Caco-2 (cell line): ENCODE measurements around the gene MGLL. TPM values are rescaled to one million over a fixed set of nuclear protein-coding genes. Genes with fewer than 3 reads are reported as not detected.

Source experiments
- BruUV-seq: library from RNA; stranded (reverse); fragments of 400-500 nt; replicated peaks from 2 replicates; lab custom pipeline; 2021; lab: Mats Ljungman, UMichigan
- CTCF ChIA-PET: fragments of 300-600 bp; sonication (Branson Sonifier 250); formaldehyde crosslinking; loops from one replicate; lab custom pipeline; 2022; ENCODE audit warnings: antibody characterized with exemption; lab: Charles Lee
- POLR2A ChIA-PET: fragments of 300-600 bp; sonication (Branson Sonifier 250); formaldehyde crosslinking; loops from one replicate; lab custom pipeline; 2022; ENCODE audit warnings: antibody characterized with exemption; lab: Charles Lee
- DNase-seq, 2 experiments: peaks; one replicate each; pipeline versions ENCODE4 v3.0.0 to v3.0.0-alpha.2; 2020 to 2022
- H3K27me3 ChIP-seq: replicated peaks from 2 replicates; pipeline ENCODE4 v1.6.0; 2011; ENCODE audit warnings: low read length; ENCODE audit not compliant: control insufficient read depth, insufficient read depth
- H3K36me3 ChIP-seq: 2 replicates; pipeline ENCODE4 v1.5.1; 2011; ENCODE audit warnings: low read length; ENCODE audit not compliant: control insufficient read depth, insufficient read depth
- H3K4me1 ChIP-seq: fragments of 250-450 bp; sonication (Bioruptor Pico); 2 replicates; pipeline ENCODE4 v1.5.1; 2020; ENCODE audit warnings: mild to moderate bottlenecking
- H3K4me3 ChIP-seq: 2 replicates; pipeline ENCODE4 v1.5.1; 2011; ENCODE audit warnings: low read depth, mild to moderate bottlenecking, control low read depth, low read length
- H3K9me3 ChIP-seq: fragments of 250-450 bp; sonication (Bioruptor Pico); 2 replicates; pipeline ENCODE4 v1.5.1; 2020; ENCODE audit warnings: mild to moderate bottlenecking, moderate library complexity
- H3K27ac Mint-ChIP-seq: one replicate; pipeline ENCODE4 v1.8.0; 2022; ENCODE audit warnings: mixed read lengths; ENCODE audit not compliant: unreplicated experiment
- H3K27me3 Mint-ChIP-seq: one replicate; pipeline ENCODE4 v1.8.0; 2022; ENCODE audit warnings: mixed read lengths; ENCODE audit not compliant: insufficient read depth, unreplicated experiment
- H3K36me3 Mint-ChIP-seq: one replicate; pipeline ENCODE4 v1.8.0; 2022; ENCODE audit warnings: mild to moderate bottlenecking, mixed read lengths; ENCODE audit not compliant: insufficient read depth, unreplicated experiment
- H3K4me1 Mint-ChIP-seq: one replicate; pipeline ENCODE4 v1.8.0; 2022; ENCODE audit warnings: low read depth, mixed read lengths; ENCODE audit not compliant: unreplicated experiment
- H3K4me3 Mint-ChIP-seq: one replicate; pipeline ENCODE4 v1.8.0; 2022; ENCODE audit warnings: mild to moderate bottlenecking, moderate library complexity, mixed read lengths; ENCODE audit not compliant: unreplicated experiment
- H3K9me3 Mint-ChIP-seq: one replicate; pipeline ENCODE4 v1.8.0; 2022; ENCODE audit warnings: mixed read lengths; ENCODE audit not compliant: unreplicated experiment
- intact Hi-C: fragments of 100-400 bp; cut with micrococcal nuclease; formaldehyde crosslinking; loops from one replicate; pipeline ENCODE4 v1.10.0; 2022; ENCODE audit not compliant: unreplicated experiment
- total RNA-seq: library from RNA; stranded (reverse); gene quantifications from 2 replicates; pipeline ENCODE4 v1.2.3, GENCODE V29; 2022
- TF ChIP-seq, protein P1 (sequence below), 2 experiments: fragments of 200-600 bp in 1 of 2; IDR thresholded peaks; 1 replicate in 1 of 2; 2 replicates in 1 of 2; pipeline versions ENCODE4 v1.5.1 to v1.8.0; 2011 to 2022; ENCODE audit warnings: antibody characterized with exemption in 1 of 2, control low read depth in 1 of 2, inconsistent platforms in 1 of 2, low read depth in 1 of 2, low read length in 1 of 2, mild to moderate bottlenecking in 1 of 2, moderate library complexity in 1 of 2; ENCODE audit not compliant: insufficient read depth in 1 of 2, severe bottlenecking in 1 of 2, unreplicated experiment in 1 of 2

Gene MGLL
- total RNA-seq, 1 experiment from 2014 or later, result 7.8 TPM

- ChIA-PET POLR2A (no interaction called here), CTCF (no interaction called here)
- H3K4me1 ChIP-seq, result peaks cover 19% of the 10 kb centered on the region
- Mint-ChIP-seq H3K4me3 (no peak overlapping the region), H3K36me3 (no peaks in the 10 kb centered on the region), H3K4me1 (peaks cover 32% of the 10 kb centered on the region), H3K27me3 (no peaks in the 10 kb centered on the region), H3K9me3 (no peaks in the 10 kb centered on the region), H3K27ac (no peak overlapping the region)
- no peaks in the 10 kb centered on the region for H3K9me3 ChIP-seq
- DNase-seq, result no peak
- H3K4me3 ChIP-seq, result no peak overlapping the region
- H3K36me3 ChIP-seq, result no peaks in the 10 kb centered on the region
- no peaks in the 10 kb centered on the region for H3K27me3 ChIP-seq
- intact Hi-C loops, result no loop called here
- BruUV-seq, result no TSS peak
- TF ChIP-seq, protein P1, sequence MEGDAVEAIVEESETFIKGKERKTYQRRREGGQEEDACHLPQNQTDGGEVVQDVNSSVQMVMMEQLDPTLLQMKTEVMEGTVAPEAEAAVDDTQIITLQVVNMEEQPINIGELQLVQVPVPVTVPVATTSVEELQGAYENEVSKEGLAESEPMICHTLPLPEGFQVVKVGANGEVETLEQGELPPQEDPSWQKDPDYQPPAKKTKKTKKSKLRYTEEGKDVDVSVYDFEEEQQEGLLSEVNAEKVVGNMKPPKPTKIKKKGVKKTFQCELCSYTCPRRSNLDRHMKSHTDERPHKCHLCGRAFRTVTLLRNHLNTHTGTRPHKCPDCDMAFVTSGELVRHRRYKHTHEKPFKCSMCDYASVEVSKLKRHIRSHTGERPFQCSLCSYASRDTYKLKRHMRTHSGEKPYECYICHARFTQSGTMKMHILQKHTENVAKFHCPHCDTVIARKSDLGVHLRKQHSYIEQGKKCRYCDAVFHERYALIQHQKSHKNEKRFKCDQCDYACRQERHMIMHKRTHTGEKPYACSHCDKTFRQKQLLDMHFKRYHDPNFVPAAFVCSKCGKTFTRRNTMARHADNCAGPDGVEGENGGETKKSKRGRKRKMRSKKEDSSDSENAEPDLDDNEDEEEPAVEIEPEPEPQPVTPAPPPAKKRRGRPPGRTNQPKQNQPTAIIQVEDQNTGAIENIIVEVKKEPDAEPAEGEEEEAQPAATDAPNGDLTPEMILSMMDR (IDR thresholded peaks at IDR 0.05; ENCODE audit: insufficient read depth in 1 of 2, low read depth in 1 of 2, low read length in 1 of 2, severe bottlenecking in 1 of 2, unreplicated experiment in 1 of 2), result no peak
Measured at GRCh38 chr3:127751163-127751621, 71.1 kb downstream of the MGLL start.

DNA sequence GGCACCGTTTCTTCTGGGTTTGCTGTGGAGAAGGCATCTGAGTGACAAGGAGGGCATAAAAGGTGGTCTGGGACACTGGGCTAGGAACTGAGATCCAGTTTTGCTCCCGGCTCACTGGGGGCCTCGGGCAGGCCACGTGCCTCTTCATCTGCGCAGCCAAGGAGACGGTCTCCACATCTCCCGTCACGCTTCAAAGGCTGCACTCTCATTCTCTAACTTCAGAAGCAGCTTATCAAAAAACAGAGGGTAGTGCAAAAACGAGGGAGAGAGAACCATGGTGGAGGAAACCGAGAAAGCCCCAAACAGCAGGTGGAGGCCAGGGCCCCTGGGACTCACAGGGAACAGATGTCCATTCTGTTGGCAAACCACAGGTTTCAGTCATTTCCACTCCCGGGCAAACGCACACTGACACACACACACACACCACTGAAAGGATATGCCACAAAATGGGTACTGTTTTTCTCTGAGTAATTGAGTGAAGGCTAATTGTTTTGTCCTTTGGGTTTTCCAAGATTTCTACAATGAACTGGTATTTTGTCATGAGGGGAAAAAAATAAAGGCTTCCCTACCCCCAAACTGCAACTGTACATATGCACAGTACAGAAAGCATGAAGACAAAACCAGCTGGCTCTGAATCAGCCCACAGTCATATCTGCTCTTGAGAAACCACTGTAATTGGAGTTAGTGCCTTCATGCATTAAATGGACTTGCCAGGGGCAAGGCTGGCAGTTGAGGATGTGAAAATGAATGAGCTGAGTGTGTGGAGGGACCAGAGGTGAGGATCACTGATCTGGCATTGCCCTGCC lies 71.9 kb downstream of the MGLL start:
- H3K4me3 ChIP-seq, result no peak overlapping the region
- no peaks in the 10 kb centered on the region for H3K36me3 ChIP-seq
- H3K27ac Mint-ChIP-seq, result no peak overlapping the region
- POLR2A ChIA-PET, result no interaction called here
- peaks cover 39% of the 10 kb centered on the region for H3K4me1 Mint-ChIP-seq
- no peaks in the 10 kb centered on the region for H3K9me3 ChIP-seq
- no peaks in the 10 kb centered on the region for H3K27me3 Mint-ChIP-seq
- no peak overlapping the region for H3K4me3 Mint-ChIP-seq
- H3K36me3 Mint-ChIP-seq, result no peaks in the 10 kb centered on the region
- H3K27me3 ChIP-seq, result no peaks in the 10 kb centered on the region
- CTCF ChIA-PET, result no interaction called here
- TF ChIP-seq, protein P1 (IDR thresholded peaks at IDR 0.05; ENCODE audit: insufficient read depth in 1 of 2, low read depth in 1 of 2, low read length in 1 of 2, severe bottlenecking in 1 of 2, unreplicated experiment in 1 of 2), result no peak
- no TSS peak for BruUV-seq
- H3K4me1 ChIP-seq, result peaks cover 27% of the 10 kb centered on the region
- intact Hi-C loops, result no loop called here
- H3K9me3 Mint-ChIP-seq, result no peaks in the 10 kb centered on the region
- no peak for DNase-seq

DNA sequence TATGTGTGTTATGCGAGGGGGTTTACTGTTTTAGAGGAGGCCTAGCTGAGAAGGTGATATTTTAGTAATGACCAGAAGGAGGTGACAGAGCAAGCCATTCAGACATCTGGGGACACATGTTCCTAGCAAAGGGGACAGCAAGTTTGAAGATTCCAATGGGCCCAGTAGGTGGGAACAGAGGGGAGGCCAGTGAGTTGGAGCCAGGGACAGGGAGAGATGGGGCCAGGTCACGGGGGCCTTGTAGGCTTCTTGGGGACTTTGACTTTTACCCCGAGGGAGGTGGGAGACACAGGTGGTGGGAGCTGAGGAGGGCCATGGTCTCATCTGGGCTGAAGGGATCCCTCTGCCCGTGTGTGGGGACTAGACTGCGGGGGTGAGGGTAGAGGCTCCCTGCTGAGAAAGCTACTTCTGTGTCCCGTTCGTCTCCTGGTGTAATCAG lies 72.5 kb downstream of the MGLL start:
- Mint-ChIP-seq H3K27ac (no peak overlapping the region), H3K4me3 (no peak overlapping the region), H3K27me3 (no peaks in the 10 kb centered on the region), H3K9me3 (no peaks in the 10 kb centered on the region), H3K4me1 (peaks cover 39% of the 10 kb centered on the region), H3K36me3 (no peaks in the 10 kb centered on the region)
- ChIA-PET POLR2A (no interaction called here), CTCF (no interaction called here)
- TF ChIP-seq, protein P1 (IDR thresholded peaks at IDR 0.05; ENCODE audit: insufficient read depth in 1 of 2, low read depth in 1 of 2, low read length in 1 of 2, severe bottlenecking in 1 of 2, unreplicated experiment in 1 of 2), result no peak
- Histone ChIP-seq H3K36me3 (no peaks in the 10 kb centered on the region), H3K4me1 (peaks cover 33% of the 10 kb centered on the region), H3K9me3 (no peaks in the 10 kb centered on the region), H3K4me3 (no peak overlapping the region), H3K27me3 (no peaks in the 10 kb centered on the region)
- intact Hi-C loops, result no loop called here
- BruUV-seq, result no TSS peak
- no peak for DNase-seq
